ENCODE results near the gene LRRC45.

The LRRC45 gene

DNA sequence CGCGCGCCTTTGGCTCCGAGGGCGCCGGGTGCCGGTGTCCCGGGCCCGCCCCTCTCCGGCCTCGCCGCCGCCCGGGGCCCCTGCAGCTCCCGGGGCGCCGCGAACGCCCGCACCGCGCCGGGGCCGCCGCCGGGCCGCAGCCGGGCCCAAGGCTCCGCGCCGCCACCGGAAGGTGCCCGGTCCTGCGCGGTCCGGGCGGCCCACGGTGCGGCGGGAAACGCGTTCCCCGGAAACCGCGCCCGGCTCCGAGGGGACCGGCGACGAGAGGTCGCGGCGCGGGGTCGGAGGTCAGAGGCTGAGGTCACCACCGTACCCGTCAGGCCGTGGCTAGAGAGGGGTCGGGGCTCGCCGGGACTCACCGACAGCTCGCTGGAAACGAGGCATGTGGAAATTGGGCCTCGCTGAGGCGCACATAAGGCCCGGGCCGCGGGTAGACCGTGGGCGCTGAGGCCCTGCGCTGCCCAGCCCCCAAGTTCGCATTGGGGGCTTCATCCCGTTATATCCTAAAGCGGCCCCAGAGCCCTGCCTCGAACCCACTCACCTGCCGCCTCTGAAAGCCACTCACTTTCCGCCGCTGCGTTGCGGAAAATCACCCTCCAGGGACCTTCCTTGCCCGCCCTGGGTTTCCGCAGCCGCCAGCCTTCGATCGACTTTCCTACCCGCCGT, 42.7 kb downstream of the LRRC45 start, which contains the start of gene DUS1L:
DUS1L (minus strand) TSS at position 167 of the 666 bp plus-strand sequence. CDS start 745 bp downstream, outside the sequence.
- peak; percentile 90 for DNase-seq

- no peak for DNase-seq
These were observed 47.5 kb downstream of the LRRC45 start for GRCh38 chr17:82070611-82071010.

DNA sequence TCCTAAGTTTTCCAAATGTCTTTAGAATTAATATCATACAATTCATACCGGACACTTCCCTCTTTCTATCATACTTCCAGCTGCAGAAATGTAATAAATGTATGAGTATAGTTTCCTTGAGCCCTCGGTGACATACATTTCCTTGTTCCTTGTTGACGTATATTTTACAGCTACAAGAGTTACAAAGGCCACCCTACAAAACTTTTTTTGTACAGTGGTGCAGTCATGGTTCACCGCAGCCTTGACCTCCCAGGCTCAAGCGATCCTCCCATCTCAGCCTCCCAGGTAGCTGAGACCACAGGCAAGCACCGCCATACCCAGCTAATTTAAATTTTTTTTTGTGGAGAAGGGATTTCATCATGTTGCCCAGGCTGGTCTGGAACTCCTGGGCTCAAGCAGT, 49.7 kb downstream of the LRRC45 start:
- no peak for DNase-seq

DNA sequence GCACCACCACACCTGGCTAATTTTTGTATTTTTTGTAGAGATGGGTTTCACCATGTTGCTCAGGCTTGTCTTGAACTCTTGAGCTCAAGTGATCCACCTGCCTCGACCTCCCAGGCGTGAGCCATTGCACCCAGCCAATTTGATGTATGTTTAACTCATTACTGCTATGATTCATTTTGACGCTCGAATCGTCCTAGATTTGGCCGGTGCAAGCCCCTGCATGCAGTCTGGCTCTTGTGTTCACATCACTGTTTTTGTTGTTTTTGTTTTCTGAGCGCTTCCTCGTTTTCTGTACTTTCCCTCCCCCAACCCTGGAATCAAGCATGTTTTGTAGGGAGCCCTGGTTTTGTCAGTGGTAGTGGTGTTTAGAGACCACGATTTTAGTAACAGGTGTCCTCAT, 50.3 kb downstream of the LRRC45 start:
- no peak for DNase-seq

GRCh38 chr17:82076018-82076784, 53.1 kb downstream of the LRRC45 start:
- no peak for DNase-seq

DNA sequence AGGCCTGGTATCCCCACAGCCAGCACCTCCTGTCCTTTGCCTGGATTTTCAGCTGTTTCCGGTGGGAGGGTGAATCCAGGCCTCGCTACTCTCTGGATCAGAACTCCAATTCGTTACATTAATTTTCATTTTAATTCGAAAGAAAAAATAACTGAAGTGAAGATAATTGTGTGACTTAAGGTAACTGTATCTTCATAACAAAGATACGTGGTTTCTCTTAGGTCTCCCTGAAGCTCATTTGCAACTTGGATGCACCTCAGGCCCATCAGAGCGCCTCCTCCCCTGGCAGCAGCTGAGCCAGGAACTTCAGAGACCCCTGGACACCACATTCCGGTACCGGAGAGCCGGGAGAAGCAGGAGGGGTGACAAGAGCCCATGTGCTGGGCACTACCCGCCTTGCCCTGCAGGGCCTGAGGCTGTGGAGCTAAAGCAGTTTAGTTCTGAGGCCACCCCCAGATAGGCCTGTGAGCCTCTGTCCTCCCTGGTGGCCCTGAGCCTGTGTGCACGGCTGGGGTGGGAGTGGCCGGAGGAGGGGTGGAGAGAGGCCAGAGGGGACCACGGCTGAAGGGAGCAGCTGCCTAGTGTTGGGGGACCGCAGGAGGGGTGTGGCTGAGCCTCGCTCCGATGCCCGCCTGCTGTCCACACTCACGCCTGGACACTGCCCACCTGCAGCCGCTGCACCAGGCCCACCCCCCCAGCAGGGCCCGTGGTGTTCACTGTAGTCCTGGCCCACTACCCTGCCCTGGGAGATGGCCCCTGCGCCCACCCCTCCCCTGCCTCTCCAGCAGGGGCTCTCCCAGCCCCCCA, 53.9 kb downstream of the LRRC45 start:
- no peak for DNase-seq

- no peak for DNase-seq
These were observed 54.7 kb downstream of the LRRC45 start for GRCh38 chr17:82077617-82078358.

DNA sequence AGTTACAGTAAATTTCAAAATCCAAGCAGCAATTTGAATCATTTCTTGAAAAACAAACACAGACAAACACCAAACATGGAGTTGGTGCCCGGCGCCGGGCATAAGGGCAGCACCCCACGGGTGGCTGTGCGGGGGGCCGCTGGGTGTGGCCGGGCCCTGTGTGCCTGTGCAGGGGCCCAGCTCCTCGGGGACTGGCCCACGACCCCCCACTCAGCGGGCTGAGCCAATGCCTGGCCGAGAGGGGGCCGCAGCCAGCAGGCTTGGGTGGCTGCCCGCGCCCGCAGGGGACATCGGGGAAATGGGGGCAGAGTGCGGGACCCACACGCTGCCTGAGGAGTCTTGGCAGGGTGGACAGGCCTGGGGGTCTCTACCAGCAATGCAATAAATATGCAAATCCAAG, 55.3 kb downstream of the LRRC45 start:
- no peak for DNase-seq

DNA sequence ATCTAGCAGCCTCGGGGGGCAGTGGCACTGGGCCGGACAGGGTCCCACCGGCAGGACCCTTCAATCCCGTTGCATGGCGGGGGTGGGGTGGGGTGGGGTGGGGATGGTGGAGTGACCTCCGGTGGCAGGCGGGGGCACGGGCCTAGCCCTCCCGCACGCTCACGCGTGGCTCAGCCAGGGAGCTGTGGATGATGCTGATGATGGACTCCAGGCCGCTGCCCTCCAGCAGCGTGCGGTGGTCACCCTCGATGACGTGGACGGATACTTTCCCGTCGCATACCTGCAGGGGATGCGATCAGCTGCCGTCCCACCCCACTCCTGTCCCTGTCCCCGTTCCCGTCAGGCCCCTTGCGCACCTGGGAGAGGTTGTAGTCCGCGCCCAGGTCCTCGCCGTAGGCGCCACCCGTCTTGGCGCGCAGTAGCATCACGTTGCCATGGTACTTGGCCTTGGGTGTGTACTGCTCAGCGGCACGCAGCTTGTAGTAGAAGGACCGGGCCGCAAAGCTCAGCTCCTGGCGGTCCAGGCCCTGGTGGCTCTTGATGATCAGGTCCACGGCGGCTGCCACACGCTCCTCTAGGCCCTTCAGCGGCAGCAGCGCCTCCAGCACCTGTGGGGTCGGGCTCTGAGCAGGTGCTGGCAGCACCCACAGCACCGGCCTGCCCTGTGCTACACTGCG, 56.0 kb downstream of the LRRC45 start:
- DNase-seq = no peak

- DNase-seq = no peak
These were observed 57.1 kb downstream of the LRRC45 start for GRCh38 chr17:82080048-82080788.

All from activated CD8-positive, alpha-beta memory T cell treated with anti-CD3 and anti-CD28 coated beads for 24 hours (primary cell).